Ramos (cell line): ENCODE data around the gene TDRD12.

ENCODE experiments used
- in situ Hi-C: fragments of 300-500 bp; cut with MboI; formaldehyde crosslinking; loops from one replicate; pipeline ENCODE4 v1.14.3; 2022; ENCODE audit warnings: low sequenced_read_pairs; ENCODE audit not compliant: unreplicated experiment

The TDRD12 gene

GRCh38 chr19:32800191-32800590 lies 80.6 kb downstream of the TDRD12 start:
- in situ Hi-C loops: no loop called here

- in situ Hi-C loops: no loop called here
Measured at GRCh38 chr19:32800754-32801153, 81.2 kb downstream of the TDRD12 start.

GRCh38 chr19:32802840-32803239 lies 83.3 kb downstream of the TDRD12 start:
- in situ Hi-C loops: no loop called here

GRCh38 chr19:32808236-32808635 lies 88.7 kb downstream of the TDRD12 start:
- in situ Hi-C loops: no loop called here

- in situ Hi-C loops: no loop called here
Measured at GRCh38 chr19:32809254-32809653, 89.7 kb downstream of the TDRD12 start.

DNA sequence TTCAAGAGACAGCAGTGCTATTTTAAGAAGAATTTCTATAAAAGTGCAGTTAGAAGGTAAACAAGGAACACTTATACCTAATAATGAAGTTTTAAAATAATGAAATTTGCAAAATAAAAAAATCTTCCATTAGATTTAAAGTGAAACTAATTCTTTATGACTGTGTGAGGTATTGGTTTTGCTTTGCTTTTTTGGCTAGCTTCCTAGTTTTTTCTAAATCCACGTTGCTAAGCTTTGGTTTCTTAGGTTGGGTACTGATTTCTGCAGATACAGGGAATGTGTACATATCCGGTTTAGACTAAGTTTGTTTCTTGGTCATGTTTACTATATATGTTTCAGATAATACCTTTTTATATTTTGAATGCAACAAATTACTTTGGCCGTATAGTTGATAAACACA lies 90.2 kb downstream of the TDRD12 start:
- in situ Hi-C loops: no loop called here

GRCh38 chr19:32810452-32810851 lies 90.9 kb downstream of the TDRD12 start:
- in situ Hi-C loops: no loop called here

- in situ Hi-C loops: no loop called here
Measured at GRCh38 chr19:32811151-32811550, 91.6 kb downstream of the TDRD12 start.

DNA sequence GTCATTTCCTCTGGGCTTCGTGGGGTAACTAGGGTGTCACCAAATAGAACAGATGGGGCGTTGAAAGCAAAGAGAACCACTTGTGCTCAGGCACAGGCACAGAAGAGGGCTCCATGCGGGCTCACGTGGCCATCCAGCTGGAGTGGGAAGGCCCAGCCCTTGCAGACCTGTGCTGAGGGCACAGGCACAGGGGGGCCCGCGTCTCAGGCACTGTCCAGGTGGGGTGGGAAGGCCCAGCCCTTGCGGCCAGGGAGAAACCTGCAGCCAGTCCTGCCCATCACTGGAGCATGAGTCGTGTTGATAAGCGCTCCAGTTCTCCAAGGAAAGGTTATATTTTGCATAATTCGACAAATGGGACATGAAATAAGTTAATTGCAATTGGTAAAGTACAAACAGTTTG lies 92.5 kb downstream of the TDRD12 start:
- in situ Hi-C loops: no loop called here

GRCh38 chr19:32812571-32812970 lies 93.0 kb downstream of the TDRD12 start:
- in situ Hi-C loops: no loop called here

GRCh38 chr19:32813862-32814425 lies 94.4 kb downstream of the TDRD12 start:
- in situ Hi-C loops: no loop called here

DNA sequence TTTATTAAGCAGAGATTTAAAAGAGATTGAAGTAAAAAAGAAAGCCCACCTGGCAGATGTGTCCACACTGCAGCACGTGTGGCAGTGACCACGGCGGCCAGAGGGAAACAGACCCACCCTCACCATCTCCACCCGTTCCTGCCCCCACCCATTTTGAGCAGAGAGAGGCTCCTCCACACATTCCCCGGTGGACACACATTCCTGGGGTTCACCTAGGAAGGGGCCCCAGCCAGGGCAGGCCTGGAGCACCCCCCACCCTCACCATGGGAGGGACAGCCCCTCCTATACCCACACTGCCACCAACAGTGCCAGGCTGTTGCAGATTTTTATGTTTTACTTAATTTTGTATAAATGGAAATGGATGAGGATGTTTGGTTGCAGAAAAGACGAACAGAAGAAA lies 95.1 kb downstream of the TDRD12 start:
- in situ Hi-C loops: no loop called here

DNA sequence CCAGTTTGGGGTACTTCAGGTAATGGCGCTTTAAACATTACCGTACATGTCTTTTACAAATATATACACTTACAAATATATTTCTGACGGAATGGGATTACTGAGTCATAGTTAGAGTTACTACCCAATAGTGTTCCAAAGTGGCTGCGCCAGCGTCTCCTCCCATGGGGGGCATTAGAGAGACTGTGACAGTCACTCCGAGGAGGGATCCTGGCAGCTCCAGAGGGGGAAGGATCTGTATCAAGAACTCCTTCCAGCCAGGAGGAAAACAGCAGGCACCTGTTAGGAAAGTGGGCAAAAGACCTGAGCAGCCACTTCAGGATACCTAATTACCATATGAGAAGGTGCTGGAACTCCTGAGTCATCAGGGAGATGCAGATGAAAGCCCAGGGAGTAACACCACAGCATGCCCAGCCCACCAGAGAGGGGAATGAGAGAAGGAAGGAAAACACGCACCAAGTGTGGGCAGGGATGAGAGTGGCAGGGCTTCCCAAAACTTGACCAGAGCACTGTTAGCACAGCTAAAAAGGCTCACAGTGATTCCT lies 97.1 kb downstream of the TDRD12 start:
- in situ Hi-C loops: no loop called here

GRCh38 chr19:32817569-32818476 lies 98.3 kb downstream of the TDRD12 start:
- in situ Hi-C loops: no loop called here

DNA sequence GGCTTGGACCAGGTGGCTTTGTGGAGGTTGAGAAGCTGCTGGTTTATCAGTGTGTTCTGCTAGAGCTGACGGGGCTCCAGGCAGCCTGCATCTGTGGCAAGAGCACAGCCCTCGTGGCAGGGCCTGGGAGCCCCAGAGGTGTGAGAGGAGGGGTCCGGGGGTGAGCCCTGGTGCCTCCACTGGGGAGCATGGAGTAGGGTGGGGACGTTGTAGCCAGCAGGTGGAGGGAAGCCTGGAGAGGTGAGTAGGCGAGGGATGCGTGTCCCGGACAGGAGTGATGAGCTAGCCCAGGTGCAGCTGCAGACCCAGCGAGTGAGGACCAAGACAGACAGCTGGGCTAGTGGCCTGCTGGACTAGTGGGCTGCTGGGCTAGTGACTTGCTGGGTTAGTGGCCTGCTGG lies 99.0 kb downstream of the TDRD12 start:
- in situ Hi-C loops: no loop called here

GRCh38 chr19:32819419-32820400 lies 100.1 kb downstream of the TDRD12 start:
- in situ Hi-C loops: no loop called here

- in situ Hi-C loops: no loop called here
Measured at GRCh38 chr19:32822916-32823746, 103.6 kb downstream of the TDRD12 start.

GRCh38 chr19:32823747-32824102 lies 104.2 kb downstream of the TDRD12 start:
- in situ Hi-C loops: no loop called here

DNA sequence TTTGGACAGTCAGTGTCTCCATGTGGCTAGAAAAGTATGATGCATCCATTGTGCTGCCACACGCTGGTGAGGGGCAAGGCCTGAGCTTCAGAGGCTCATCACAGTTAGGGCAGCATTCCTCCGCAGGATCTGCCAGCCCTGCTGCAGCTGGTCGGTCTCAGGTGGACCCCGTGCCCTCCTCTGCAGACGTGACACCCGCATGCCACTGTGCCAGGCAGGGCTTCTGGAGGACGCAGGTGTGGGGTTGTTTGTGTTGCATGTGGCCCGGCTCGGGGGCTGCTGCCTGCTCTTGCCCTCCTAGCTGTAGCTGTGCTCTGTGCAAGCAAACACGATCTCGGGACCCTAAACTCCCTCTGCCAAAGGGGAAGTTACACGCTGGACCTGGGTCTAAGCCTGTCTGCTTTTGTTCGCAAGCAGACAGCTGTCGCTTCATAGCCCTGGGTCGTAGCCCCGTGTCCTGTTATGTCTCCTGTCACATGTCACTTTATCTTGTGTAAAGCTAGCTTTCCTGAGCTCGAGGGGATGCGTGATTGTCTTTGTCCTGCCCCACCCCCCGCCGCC lies 104.7 kb downstream of the TDRD12 start:
- in situ Hi-C loops: no loop called here
